DMS114 treated with DMSO at 0.1 percent for 48 hours (cell line): ENCODE results near the gene DNAAF8.
"Not testable (repeated sequence)": the region's sequence is repeated elsewhere in the genome, so short reads cannot be mapped to it uniquely, and the experiment has no call there.

Source experiments
- DNase-seq: peaks from one replicate; lab custom pipeline; 2025; ENCODE audit not compliant: unreplicated experiment; lab: John Stamatoyannopoulos, UW

DNAAF8 gene

DNA sequence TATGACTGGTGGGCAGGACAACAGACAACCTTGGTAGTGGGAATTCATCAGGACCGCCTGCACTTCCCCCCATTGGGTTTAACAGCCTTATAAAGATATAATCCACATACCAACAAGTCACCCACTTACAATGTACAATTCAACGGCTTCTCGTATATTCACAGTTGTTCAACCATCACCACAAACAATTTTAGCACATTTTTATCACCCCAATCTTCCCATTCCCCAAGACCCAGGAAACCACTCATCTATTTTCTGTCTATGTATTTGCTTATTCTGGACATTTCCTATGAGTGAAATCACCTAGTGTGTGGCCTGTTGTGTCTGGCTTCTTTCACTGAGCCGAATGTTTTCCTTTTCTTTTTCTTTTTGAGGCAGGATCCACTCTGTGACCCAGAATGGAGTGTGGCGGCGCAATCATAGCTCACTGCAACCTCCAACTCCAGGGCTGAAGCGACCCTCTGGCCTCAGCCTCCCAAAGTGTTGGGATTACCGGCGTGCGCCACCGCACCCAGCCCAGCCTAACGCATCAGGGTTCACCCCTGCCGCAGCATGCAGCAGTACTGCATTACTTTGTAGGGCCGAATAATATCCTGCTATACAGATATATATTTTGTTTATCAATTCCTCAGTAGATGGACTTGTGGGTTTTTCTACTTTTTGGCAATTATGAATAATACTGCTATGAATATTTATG is 11.1 kb upstream of the DNAAF8 start:
- DNase-seq = no peak

DNA sequence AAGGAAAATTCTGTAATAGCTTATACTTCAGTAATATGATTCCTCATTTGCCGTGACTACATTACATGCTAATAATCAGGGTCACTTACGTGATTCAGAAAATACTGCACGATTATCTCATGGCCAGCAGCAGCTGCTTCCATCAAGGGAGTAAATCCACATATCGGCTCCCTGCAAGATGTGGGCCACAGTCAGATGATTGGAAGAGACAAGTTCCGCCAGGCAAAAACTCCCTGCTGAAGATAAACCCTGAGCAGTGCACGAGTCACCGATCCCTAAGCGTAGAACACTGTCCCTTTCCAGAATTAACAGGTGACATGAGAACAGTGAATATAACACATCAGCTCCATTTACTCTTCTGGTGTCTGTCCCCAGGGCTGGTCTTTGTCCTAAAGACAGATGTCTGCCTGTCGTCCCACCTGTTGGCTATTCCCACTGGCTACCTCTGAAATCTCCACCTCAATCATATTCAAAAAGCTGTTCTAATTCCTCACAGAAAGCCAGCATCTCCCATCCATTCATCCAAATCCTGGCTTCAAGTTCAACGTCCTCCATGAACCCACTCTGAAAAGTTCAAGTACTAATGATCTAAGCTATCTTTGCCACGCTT is 9.6 kb upstream of the DNAAF8 start:
- no peak for DNase-seq

DNA sequence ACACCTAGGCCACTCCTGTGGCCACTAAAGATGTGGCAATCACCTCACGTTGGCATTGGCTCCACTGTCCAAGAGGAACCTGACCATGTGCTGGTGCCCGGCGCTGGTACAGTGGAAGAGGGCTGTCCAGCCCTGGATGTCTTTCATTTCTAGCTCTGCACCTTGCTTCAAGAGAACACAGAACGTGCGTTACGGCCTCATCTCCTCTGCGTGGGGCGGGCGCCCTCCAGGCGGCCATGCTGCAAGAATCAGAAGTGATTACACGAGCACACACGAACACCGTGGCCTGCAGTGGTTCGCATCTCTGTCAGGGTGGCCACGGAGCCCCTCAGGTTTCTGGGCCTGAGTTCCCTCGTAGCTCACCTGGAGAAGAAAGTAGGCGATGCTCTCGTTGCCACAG is 7.7 kb upstream of the DNAAF8 start:
- no peak for DNase-seq

DNA sequence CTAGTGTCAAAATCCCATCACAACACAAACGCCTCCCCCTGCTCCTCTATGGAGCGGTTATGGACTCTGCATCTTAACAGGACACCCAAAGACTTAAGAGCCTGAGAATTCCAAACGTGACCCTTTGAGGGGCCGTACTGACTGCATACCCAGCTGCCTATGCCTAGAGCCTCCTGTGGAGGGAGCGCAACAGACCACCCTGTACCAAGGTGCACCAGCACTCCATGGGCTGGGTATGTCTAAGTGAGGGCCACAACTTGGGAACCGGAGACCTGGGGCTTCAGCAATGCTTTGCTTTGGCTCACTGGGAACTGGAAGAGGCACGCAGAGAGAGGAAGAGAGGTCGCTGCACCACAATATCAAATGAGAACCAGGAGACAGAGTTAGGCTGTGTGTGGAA is 5.7 kb upstream of the DNAAF8 start:
- DNase-seq = no peak

DNA sequence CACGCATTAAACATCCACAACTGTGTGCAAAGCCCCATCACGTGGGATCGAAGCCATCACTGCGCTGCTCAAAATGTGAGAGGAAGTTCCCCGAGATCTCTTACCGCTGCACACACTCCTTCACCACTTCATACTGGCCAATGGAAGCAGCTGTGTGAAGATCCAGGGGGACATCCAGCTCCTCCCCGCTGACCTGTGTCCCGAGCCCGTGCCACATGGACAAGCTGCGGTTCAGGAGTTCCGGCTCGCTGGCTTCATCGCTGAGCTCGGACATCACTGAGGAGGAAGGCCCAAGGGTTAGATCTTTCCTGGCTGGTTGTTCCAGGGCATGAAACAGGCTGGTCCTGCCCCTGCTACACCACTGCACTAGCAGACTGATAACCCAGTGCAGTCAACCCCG is 4.5 kb upstream of the DNAAF8 start:
- no peak for DNase-seq

DNA sequence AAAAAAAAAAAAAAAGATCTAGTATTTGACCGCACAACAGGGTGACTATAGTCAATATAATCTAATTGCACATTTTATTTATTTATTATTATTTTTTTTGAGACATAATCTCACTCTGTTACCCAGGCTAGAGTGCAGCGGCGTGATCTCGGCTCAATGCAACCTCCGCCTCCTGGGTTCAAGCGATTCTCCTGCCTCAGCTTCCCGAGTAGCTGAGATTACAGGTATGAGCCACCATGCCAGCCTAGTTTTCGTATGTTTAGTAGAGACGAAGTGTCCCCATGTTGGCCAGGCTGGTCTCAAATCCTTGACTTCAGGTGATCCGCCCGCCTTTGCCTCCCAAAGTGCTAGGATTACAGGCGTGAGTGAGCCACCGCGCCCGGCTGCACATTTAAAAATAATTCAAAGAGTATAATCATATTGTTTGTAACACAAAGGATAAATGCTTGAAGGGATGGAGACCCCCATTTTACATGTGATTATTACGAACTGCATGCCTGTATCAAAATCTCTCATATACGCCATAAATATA is 1.1 kb upstream of the DNAAF8 start:
- no peak for DNase-seq

DNA sequence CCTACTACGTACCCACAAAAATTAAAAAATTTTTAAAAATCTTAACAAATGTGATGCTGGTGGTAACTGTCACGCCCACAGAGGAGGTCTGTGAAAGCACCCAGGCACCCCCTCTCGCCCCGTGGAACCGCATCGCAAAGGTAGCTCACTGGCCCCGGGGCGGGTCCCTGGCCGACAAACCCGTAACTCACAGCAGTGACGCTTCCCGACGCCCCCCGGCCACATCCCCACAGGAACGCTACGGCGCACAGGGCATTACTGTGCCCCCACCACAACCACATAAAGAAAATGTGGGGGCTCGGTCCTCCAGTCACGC is 632 bp upstream of the DNAAF8 start:
- no peak for DNase-seq

DNA sequence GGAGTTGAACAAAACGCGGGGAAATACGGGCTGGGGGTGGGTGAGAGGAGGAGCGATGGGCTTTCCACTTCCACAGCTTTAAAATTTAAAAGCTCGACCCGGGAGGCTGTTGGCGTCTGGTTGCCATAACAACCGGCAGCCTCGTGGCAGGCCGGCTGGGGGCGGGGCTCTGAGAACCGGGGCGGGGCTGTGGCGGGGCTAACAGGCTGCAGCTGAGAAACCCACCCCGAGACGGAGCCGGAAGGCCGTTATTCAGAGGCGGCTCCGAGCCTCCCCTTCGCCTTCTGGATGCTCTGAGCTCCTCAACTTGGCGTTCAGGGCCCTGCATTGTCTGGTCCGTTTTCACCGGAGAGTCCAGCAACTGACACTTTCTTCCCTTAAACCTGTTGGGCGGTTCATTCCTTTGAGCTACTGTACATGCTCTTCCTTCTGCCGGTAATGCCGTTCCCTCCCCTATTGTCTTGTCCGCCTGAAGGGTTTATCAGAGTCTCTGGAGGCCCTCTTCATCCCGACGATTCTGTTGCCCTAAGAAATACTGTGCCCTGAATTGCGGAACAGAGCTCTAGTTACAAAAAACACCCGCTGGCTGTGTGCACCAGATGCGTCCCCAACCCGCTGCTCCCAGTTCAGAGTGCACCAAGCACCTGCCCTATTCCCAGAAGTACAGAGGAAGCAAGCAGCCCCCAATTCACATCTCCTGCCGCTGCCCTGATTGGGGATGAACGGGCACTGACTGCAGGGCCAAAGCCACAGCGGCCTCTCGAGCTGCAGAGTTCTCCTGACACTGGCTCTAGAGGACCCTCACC is 596 bp downstream of the DNAAF8 start:
- DNase-seq = peak; percentile 55

DNA sequence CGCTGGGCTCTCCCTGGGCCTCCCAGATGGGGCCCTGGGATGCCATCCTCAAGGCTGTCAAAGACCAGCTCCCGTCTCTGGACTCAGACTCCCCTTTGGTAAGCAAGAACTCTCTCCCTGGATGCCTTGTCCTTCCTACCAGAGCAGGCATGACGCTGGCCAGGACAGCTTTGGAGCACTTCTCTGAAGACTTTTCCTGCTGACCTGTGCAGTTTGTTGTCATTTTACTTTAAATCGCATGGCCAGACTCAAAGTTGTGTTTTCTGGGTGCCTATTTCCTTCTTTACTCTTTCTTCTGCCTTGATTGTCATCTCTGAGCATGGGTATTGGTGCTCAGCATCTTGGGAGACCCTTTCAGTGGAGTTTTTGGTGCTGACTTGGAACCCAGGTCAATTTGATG is 2.2 kb downstream of the DNAAF8 start:
- no peak for DNase-seq

DNA sequence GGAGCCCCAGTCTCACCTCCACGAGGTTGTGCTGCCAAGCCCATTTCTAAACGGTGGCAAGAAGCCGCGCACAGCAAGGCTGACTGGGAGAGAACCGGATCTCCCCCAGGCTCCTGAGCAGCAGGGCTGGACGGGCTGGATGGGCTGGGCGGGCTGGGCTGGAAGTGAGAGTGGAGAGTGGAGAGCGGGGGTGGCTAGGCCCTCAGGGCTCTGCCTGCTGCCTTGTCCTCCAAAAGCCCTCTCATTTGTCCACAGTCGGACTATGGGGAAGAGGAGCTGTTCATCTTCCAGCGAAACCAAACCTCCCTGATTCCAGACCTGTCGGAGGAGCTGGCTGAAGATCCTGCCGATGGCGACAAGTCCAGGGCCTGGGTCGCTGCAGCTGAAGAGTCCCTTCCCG is 3.2 kb downstream of the DNAAF8 start:
- DNase-seq = no peak

DNA sequence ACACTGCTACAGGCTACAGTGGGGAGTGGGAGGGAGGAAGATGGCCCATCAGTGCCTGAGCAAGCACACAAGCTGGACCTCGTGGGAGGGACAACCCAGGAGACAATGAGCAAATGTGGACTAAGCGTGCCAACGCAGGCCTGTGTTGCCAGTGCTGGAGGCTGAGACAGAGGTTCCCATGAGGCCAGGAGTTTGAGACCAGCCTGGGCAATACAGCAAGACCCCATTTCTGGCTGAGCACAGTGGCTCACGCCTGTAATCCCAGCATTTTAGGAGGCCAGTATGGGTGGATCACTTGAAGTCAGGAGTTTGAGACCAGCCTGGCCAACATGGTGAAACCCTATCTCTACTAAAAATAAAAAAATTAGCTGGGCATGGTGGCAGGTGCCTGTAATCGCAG is 4.0 kb downstream of the DNAAF8 start:
- DNase-seq = not testable (repeated sequence)

DNA sequence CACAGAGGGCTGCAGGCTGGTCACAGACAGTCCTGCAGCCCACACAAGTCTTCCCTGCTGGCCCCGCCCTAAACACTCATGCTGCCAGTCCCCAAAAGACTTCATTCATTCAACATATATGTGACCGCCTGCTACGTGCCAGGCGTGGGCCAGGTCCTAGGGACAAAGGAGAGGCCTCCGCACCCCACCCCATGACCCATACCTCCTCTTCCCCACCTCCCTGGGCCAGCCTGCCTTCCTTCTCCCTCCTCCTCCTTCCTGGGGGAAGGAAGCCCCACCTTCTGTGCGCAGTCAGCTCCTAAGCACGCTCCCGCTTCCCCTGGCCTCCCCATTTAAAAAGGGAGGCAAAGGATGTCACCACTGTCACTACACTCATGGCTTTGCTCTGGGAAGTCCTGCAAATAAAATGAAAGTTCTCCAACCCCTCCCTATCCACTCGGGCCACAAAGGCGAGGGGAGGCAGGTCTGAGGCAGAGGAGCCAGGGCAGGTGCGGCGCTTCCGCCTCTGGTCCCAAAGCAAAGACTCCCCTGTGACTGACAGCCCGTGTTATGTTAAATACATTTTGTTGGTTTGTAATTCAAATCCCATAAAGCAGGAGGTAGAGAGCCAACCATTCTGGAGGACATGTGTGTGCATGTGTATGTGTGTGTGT is 9.0 kb downstream of the DNAAF8 start:
- no peak for DNase-seq

DNA sequence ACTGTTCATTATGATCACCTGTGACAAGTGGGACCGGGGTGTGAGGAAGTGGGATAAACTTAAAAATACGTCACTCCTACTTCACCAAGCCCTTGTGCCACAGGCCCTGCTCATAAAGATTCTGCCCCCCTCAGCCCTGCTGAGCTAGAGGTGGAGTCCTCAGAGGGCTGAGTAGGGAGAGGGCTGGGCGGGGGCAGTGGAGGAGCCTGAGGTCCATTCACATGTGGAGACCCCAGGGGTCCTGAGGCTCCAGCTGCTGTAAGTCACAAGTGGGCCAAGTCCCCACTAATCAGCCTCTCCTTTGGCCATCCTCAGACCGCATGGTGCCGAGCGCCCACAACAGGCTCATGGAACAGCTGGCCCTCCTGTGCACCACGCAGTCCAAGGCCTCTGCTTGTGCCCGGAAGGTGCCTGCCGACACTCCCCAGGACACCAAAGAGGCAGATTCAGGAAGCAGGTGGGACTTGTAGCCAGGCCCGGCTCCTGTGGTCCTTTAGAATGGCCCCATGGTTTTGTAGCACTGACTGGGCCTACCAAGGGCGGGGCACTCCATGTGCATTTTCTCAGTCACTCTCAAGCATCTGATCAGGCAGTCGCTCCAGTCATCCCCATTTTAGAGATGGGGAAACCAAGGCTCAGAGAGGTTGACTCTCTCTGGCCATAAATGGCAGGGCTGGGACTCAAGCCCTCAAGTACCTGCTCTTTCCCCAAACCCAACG is 10.4 kb downstream of the DNAAF8 start:
- no peak for DNase-seq

DNA sequence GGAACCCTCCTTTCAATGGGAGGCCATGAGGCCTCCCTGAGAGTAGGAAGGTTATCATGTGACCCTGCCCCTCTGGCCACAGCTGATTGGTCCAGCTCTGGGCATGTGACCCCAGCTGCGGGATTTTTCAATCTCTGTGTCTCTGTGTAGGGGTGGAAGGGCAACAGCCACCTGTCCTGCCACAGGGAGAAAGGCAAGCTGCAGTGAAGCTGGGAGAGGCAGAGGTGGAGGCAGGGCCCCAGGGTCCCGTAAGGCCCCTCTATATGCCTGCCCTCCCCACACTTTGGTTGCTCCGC is 10.9 kb downstream of the DNAAF8 start:
- DNase-seq = no peak

DNA sequence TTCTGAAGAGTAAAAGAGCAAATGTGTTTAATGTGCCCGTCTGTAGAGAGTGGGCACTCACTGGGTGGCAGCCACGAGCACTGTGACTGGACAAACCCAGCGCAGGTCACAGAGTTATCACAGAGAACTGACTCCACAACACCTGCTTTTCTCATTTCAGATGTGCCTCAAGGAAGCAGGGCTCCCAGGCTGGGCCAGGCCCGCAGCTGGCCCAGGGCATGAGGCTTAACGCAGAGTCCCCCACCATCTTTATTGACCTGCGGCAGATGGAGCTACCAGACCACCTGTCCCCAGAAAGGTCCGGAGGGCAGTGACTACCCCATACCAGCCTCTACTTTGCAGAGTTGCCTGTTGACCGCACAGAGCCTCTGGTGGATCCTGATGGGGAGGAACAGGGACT is 11.9 kb downstream of the DNAAF8 start:
- no peak for DNase-seq

DNA sequence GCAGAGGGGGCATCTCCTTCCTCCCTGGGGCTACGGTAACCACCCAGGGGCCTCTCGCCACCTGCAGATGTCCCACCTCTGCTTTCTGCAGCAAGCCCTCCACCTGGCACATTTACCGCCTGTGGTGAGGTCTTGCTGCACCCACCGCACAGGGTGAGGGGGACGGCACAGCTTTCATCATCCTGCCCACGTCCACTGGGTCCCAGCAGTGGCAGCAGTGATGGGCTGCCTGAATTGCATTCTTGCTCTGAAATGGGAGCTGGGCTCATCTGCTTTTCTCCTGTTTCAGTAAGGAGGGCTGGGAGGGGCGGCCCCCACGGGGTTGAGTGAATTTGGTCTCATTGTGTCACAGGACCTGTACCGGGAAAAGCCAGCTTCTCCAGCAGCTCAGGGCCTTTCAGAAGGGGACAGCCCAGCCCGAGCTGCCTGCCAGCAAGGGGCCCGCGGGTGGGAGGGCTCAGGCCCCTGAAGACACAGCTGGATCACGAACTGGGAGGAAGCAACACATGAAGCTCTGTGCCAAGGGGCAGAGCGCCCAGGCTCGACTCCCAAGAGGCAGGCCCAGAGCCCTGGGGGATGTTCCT is 12.7 kb downstream of the DNAAF8 start:
- DNase-seq = no peak

DNA sequence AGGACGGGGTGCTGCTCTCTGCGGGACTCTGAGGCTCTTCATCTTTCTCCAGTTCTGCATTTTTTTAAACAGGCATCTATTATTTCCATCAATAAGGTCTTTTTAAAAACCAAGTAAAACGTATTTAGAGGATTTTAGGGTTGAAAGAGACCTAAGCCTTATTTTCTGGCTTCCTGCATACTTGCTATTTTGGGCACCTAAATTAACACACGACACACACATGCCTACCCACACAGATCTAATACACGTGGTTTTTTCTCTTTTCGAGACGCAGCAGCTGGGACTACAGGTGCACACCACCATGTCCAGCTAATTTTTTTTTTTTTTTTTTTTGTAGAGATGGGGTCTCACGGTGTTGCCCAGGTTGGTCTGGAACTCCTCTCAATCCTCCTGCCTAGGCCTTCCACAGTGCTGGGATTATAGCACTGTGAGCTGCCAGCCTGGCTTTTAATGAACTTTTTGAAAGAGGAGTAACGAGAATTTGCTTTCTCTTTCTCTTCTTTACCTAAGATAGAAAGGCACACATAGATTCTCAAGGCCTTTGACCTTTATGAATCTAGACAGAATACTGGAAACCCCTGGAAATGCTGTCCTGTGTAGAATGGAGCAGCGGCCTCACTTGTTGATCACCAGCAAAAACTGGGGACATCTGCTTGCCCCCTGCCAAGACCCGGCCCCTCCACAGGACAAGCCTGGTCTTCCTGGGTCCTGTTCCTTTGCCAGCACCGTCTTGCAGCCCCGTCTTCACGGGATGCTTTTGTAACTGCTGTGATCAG is 13.8 kb downstream of the DNAAF8 start:
- DNase-seq = no peak

DNA sequence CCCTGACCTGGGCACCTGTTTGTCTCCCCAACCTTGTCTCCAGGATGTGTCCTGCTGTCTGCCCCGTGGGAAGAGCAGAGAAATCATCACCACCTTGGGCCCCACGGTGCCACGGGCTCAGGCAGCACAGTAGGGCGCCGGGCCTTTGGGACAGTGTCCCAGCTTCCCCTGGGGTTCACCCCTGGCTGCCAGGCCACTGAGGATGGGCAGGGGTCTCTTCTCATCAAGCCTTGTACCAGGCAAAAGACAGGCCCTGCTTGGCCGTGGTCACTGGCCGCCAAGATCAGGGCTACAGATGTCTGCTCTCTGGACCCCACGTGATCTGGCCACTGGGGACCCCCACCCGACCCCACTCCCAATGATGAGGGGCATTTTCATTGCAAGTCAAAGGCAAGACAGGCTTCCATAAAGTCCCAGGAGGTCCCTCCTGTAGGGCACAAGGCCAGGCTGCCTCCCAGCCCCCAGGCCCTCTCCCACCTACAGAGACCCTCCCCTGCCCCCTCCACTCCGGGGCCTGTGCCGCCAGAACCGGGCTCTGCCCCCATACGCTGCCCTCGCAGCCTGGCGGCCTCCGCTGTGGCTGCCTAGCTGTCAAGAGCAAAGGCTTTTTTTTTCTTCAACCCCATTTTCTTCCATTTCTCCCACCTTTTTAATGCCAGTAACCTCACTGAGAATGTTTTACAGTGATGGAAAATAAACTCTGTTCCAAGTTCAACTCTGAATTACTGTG is 14.5 kb downstream of the DNAAF8 start:
- no peak for DNase-seq

DNA sequence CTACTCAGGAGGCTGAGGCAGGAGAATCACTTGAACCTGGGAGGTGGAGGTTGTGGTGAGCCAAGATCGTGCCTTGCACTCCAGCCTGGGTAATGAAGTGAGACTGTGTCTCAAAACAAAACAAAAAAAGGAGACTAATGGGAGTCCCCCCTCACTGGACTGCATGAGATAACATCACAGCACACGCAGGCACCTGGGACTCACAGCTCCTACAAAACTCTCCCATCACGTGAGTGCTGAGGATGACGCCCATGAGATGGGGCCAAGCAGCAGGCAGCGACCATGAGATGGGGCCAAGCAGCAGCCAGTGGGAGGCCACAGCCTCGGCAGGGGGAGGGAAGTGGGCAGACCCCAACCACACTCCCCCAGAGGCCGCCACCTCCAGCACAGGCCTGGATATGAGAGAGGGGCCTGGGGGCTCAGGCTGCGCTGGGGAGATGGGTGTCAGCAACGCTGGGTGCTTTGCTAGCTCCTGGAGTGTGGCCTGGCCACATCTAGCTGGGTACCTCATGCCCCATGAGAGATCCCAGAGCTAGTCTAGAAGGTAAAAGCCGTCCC is 15.4 kb downstream of the DNAAF8 start:
- DNase-seq = no peak
